Epidermal melanocyte (primary cell): ENCODE data around the gene TUFT1.
A peak's percentile ranks its signal among the peaks of the same experiment; 100 is the strongest.
"Not testable (repeated sequence)": the region's sequence is repeated elsewhere in the genome, so short reads cannot be mapped to it uniquely, and the experiment has no call there.

Experiments used
- DNase-seq: peaks from one replicate; pipeline ENCODE4 v3.0.0; 2011; ENCODE audit warnings: low spot score; ENCODE audit not compliant: insufficient read length

Gene TUFT1

GRCh38 chr1:151578941-151579340, 38.8 kb downstream of the TUFT1 start:
- no peak for DNase-seq

- DNase-seq = no peak
Measured at GRCh38 chr1:151579436-151580225, 39.5 kb downstream of the TUFT1 start.

GRCh38 chr1:151581451-151581850, 41.3 kb downstream of the TUFT1 start:
- DNase-seq = no peak

- no peak for DNase-seq
Measured at GRCh38 chr1:151581921-151582320, 41.8 kb downstream of the TUFT1 start.

- no peak for DNase-seq
Measured at GRCh38 chr1:151583796-151584195, 43.7 kb downstream of the TUFT1 start.

GRCh38 chr1:151584278-151584677, 44.2 kb downstream of the TUFT1 start:
- DNase-seq = no peak

- DNase-seq = no peak
Measured at GRCh38 chr1:151584780-151585179, 44.7 kb downstream of the TUFT1 start.

- DNase-seq = no peak
Measured at GRCh38 chr1:151585622-151586021, 45.5 kb downstream of the TUFT1 start.

GRCh38 chr1:151590961-151591360, 50.9 kb downstream of the TUFT1 start:
- DNase-seq = no peak

GRCh38 chr1:151593730-151594129, 53.6 kb downstream of the TUFT1 start:
- no peak for DNase-seq

GRCh38 chr1:151594143-151594625, 54.1 kb downstream of the TUFT1 start:
- DNase-seq = peak; percentile 66

- DNase-seq = no peak
Measured at GRCh38 chr1:151596166-151596953, 56.3 kb downstream of the TUFT1 start.

- DNase-seq = not testable (repeated sequence)
Measured at GRCh38 chr1:151602550-151602949, 62.4 kb downstream of the TUFT1 start.

- DNase-seq = no peak
Measured at GRCh38 chr1:151604291-151604690, 64.2 kb downstream of the TUFT1 start.

- no peak for DNase-seq
Measured at GRCh38 chr1:151606384-151606783, 66.3 kb downstream of the TUFT1 start.

- no peak for DNase-seq
Measured at GRCh38 chr1:151606857-151607256, 66.7 kb downstream of the TUFT1 start.

GRCh38 chr1:151610142-151610541, 70.0 kb downstream of the TUFT1 start:
- DNase-seq = no peak

GRCh38 chr1:151611288-151611790, 71.2 kb downstream of the TUFT1 start:
- DNase-seq = no peak

- peak; percentile 92 for DNase-seq
Measured at GRCh38 chr1:151611832-151612500, 71.9 kb downstream of the TUFT1 start, which contains the start of gene SNX27. Gene SNX27, plus strand, starts transcription at chr1:151612050. Its CDS starts 152 bp downstream, at chr1:151612202.

GRCh38 chr1:151612501-151613281, 72.6 kb downstream of the TUFT1 start:
- DNase-seq = no peak

- DNase-seq = no peak
Measured at GRCh38 chr1:151613282-151613780, 73.2 kb downstream of the TUFT1 start.
